ENCODE results near the gene MEMO1.

Gene MEMO1

GRCh38 chr2:31896293-31896692 lies 114.5 kb downstream of the MEMO1 start:
- Histone ChIP-seq H3K4me3 (ENCODE audit: insufficient read depth, low read depth, low read length, poor library complexity, severe bottlenecking) (no peak overlapping the region), H3K36me3 (ENCODE audit: control insufficient read depth, insufficient read depth, low read length) (peaks cover 13% of the 10 kb centered on the region)
- no peak for DNase-seq

DNA sequence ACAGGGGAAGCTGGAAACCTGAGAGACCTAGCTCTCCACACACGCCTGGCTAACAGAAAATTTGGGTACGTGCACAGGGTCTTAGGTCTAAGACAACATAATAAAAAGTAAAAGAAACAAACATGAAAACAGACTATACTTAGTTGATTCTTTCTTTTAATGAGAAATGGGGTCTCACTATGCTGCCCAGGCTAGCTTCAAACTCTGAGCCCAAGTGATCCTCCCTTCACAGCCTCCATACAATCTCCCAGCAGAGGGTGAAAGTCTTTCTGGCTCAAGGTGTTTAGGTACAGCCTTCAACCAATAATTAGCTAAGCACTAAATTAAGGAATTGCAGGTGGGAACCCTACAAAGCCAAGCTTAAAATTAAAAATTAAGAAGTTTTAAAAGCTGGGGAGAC lies 116.2 kb downstream of the MEMO1 start:
- Histone ChIP-seq H3K4me3 (ENCODE audit: insufficient read depth, low read depth, low read length, poor library complexity, severe bottlenecking) (no peak overlapping the region), H3K4me1 (ENCODE audit: control insufficient read depth, insufficient read depth, low read length, poor library complexity, severe bottlenecking) (no peaks in the 10 kb centered on the region), H3K9me3 (ENCODE audit: control insufficient read depth, low read length) (no peaks in the 10 kb centered on the region), H3K36me3 (ENCODE audit: control insufficient read depth, insufficient read depth, low read length) (peaks cover 13% of the 10 kb centered on the region), H3K27ac (ENCODE audit: insufficient read depth, low read length, poor library complexity, severe bottlenecking) (no peak overlapping the region), H3K27me3 (replicated peaks; ENCODE audit: control insufficient read depth, insufficient read depth, low read length, poor library complexity, severe bottlenecking) (no peaks in the 10 kb centered on the region)
- no peak for DNase-seq

More at GRCh38 chr2:31896293-31896692, 114.5 kb downstream of the MEMO1 start:
- no peaks in the 10 kb centered on the region for H3K4me1 ChIP-seq (ENCODE audit: control insufficient read depth, insufficient read depth, low read length, poor library complexity, severe bottlenecking)
- no peak overlapping the region for H3K27ac ChIP-seq (ENCODE audit: insufficient read depth, low read length, poor library complexity, severe bottlenecking)
- H3K27me3 ChIP-seq (replicated peaks; ENCODE audit: control insufficient read depth, insufficient read depth, low read length, poor library complexity, severe bottlenecking), result no peaks in the 10 kb centered on the region
- H3K9me3 ChIP-seq (ENCODE audit: control insufficient read depth, low read length), result no peaks in the 10 kb centered on the region

DNA sequence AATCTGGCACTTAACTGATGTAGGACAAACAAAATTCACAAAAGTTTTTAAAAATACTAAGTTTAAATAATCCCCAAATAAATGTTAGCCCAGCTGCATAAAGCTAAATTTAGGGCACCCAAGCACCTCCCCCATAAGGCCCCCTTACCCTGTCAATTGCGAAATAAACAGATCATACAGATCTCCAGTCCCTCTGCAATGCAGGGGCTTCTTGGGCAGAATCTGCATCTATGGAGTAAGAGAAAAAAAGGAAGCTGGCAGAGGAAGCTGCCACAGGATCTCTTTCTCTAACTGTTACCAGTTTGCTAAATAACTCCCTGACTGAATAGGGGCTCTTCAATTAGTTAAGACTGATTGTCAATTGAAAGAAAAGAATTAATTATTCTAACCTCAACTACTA lies 117.7 kb downstream of the MEMO1 start:
- Histone ChIP-seq H3K4me1 (ENCODE audit: control insufficient read depth, insufficient read depth, low read length, poor library complexity, severe bottlenecking) (no peaks in the 10 kb centered on the region), H3K27me3 (replicated peaks; ENCODE audit: control insufficient read depth, insufficient read depth, low read length, poor library complexity, severe bottlenecking) (no peaks in the 10 kb centered on the region), H3K27ac (ENCODE audit: insufficient read depth, low read length, poor library complexity, severe bottlenecking) (no peak overlapping the region), H3K36me3 (ENCODE audit: control insufficient read depth, insufficient read depth, low read length) (peaks cover 15% of the 10 kb centered on the region), H3K4me3 (ENCODE audit: insufficient read depth, low read depth, low read length, poor library complexity, severe bottlenecking) (no peak overlapping the region), H3K9me3 (ENCODE audit: control insufficient read depth, low read length) (no peaks in the 10 kb centered on the region)
- no peak for DNase-seq

GRCh38 chr2:31889044-31889443 lies 121.8 kb downstream of the MEMO1 start:
- Histone ChIP-seq H3K4me3 (ENCODE audit: insufficient read depth, low read depth, low read length, poor library complexity, severe bottlenecking) (no peak overlapping the region), H3K4me1 (ENCODE audit: control insufficient read depth, insufficient read depth, low read length, poor library complexity, severe bottlenecking) (no peaks in the 10 kb centered on the region), H3K36me3 (ENCODE audit: control insufficient read depth, insufficient read depth, low read length) (peaks cover 5% of the 10 kb centered on the region), H3K27ac (ENCODE audit: insufficient read depth, low read length, poor library complexity, severe bottlenecking) (no peak overlapping the region), H3K27me3 (replicated peaks; ENCODE audit: control insufficient read depth, insufficient read depth, low read length, poor library complexity, severe bottlenecking) (no peaks in the 10 kb centered on the region), H3K9me3 (ENCODE audit: control insufficient read depth, low read length) (no peaks in the 10 kb centered on the region)
- no peak for DNase-seq

DNA sequence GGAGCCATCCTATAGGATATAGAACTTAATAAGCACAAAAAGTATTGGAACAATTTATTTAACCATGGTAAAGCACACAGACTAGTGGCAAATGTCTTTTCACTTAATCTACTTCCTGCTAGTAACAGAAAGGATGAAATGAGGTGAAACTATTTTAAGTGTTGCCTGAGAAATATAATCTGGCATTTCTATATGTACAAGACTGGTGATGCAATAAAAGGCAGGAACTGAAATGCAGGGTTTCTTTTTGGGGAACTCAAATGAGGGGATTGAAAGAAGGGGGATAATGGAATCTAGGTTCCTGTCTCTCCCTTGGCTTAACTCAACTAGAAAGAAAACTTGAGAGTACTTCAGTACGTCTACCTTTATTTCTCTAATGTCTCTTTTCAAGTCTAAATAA lies 122.3 kb downstream of the MEMO1 start:
- Histone ChIP-seq H3K4me3 (ENCODE audit: insufficient read depth, low read depth, low read length, poor library complexity, severe bottlenecking) (no peak overlapping the region), H3K27me3 (replicated peaks; ENCODE audit: control insufficient read depth, insufficient read depth, low read length, poor library complexity, severe bottlenecking) (no peaks in the 10 kb centered on the region), H3K9me3 (ENCODE audit: control insufficient read depth, low read length) (no peaks in the 10 kb centered on the region), H3K4me1 (ENCODE audit: control insufficient read depth, insufficient read depth, low read length, poor library complexity, severe bottlenecking) (no peaks in the 10 kb centered on the region), H3K36me3 (ENCODE audit: control insufficient read depth, insufficient read depth, low read length) (peaks cover 5% of the 10 kb centered on the region), H3K27ac (ENCODE audit: insufficient read depth, low read length, poor library complexity, severe bottlenecking) (no peak overlapping the region)
- no peak for DNase-seq

DNA sequence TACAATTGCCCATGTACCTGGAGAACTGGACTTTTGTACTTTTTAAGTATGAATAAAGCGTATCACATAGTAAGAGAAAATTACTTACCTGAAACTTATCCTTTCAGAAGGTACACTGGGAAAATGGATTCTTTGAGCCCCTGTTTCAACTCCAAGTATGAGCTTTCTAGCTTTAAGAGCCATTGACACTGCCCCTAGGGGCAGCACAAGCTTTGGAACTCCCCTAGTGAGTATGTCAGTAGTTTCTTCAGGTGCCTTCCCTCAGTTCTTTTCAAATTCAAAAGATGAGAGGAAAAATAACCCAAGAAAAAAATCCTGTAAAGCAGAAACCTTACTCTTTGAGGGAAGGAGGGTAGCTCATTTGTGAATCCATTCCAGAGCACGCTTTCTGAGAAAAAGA lies 124.1 kb downstream of the MEMO1 start:
- Histone ChIP-seq H3K27ac (ENCODE audit: insufficient read depth, low read length, poor library complexity, severe bottlenecking) (no peak overlapping the region), H3K4me1 (ENCODE audit: control insufficient read depth, insufficient read depth, low read length, poor library complexity, severe bottlenecking) (no peaks in the 10 kb centered on the region), H3K9me3 (ENCODE audit: control insufficient read depth, low read length) (no peaks in the 10 kb centered on the region), H3K27me3 (replicated peaks; ENCODE audit: control insufficient read depth, insufficient read depth, low read length, poor library complexity, severe bottlenecking) (no peaks in the 10 kb centered on the region), H3K4me3 (ENCODE audit: insufficient read depth, low read depth, low read length, poor library complexity, severe bottlenecking) (no peak overlapping the region), H3K36me3 (ENCODE audit: control insufficient read depth, insufficient read depth, low read length) (peaks cover 5% of the 10 kb centered on the region)
- no peak for DNase-seq

- no peak overlapping the region for H3K4me3 ChIP-seq (ENCODE audit: insufficient read depth, low read depth, low read length, poor library complexity, severe bottlenecking)
- H3K36me3 ChIP-seq (ENCODE audit: control insufficient read depth, insufficient read depth, low read length), result no peaks in the 10 kb centered on the region
- no peaks in the 10 kb centered on the region for H3K4me1 ChIP-seq (ENCODE audit: control insufficient read depth, insufficient read depth, low read length, poor library complexity, severe bottlenecking)
- no peaks in the 10 kb centered on the region for H3K9me3 ChIP-seq (ENCODE audit: control insufficient read depth, low read length)
- no peaks in the 10 kb centered on the region for H3K27me3 ChIP-seq (replicated peaks; ENCODE audit: control insufficient read depth, insufficient read depth, low read length, poor library complexity, severe bottlenecking)
- DNase-seq, result no peak
- no peak overlapping the region for H3K27ac ChIP-seq (ENCODE audit: insufficient read depth, low read length, poor library complexity, severe bottlenecking)
These were observed 133.8 kb downstream of the MEMO1 start for GRCh38 chr2:31877008-31877407.

- Histone ChIP-seq H3K27ac (ENCODE audit: insufficient read depth, low read length, poor library complexity, severe bottlenecking) (no peak overlapping the region), H3K27me3 (replicated peaks; ENCODE audit: control insufficient read depth, insufficient read depth, low read length, poor library complexity, severe bottlenecking) (no peaks in the 10 kb centered on the region), H3K9me3 (ENCODE audit: control insufficient read depth, low read length) (no peaks in the 10 kb centered on the region), H3K4me1 (ENCODE audit: control insufficient read depth, insufficient read depth, low read length, poor library complexity, severe bottlenecking) (no peaks in the 10 kb centered on the region), H3K4me3 (ENCODE audit: insufficient read depth, low read depth, low read length, poor library complexity, severe bottlenecking) (no peak overlapping the region), H3K36me3 (ENCODE audit: control insufficient read depth, insufficient read depth, low read length) (no peaks in the 10 kb centered on the region)
- DNase-seq, result no peak
These were observed 136.7 kb downstream of the MEMO1 start for GRCh38 chr2:31874071-31874470.

DNA sequence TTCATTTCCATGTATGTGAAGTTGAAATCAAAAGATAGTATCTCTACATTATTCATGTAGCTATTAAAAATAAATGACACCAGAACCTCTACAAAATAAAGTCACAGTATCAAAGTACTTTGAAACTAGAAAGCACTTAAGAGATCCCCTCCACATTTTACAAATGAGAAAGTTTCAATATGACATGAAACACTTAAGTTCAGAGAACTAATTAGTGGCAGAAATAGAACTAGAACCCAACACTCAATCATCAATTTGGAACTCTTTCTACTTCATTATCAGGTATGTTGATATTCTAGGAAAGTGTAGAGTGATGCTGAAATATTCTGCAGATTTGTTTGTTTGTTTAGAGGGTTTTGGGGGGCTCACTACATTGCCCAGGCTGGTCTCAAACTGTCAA lies 145.6 kb downstream of the MEMO1 start:
- no peak overlapping the region for H3K4me3 ChIP-seq (ENCODE audit: insufficient read depth, low read depth, low read length, poor library complexity, severe bottlenecking)
- H3K4me1 ChIP-seq (ENCODE audit: control insufficient read depth, insufficient read depth, low read length, poor library complexity, severe bottlenecking), result no peaks in the 10 kb centered on the region
- no peak for DNase-seq
- H3K36me3 ChIP-seq (ENCODE audit: control insufficient read depth, insufficient read depth, low read length), result no peaks in the 10 kb centered on the region
- no peak overlapping the region for H3K27ac ChIP-seq (ENCODE audit: insufficient read depth, low read length, poor library complexity, severe bottlenecking)
- no peaks in the 10 kb centered on the region for H3K27me3 ChIP-seq (replicated peaks; ENCODE audit: control insufficient read depth, insufficient read depth, low read length, poor library complexity, severe bottlenecking)
- no peaks in the 10 kb centered on the region for H3K9me3 ChIP-seq (ENCODE audit: control insufficient read depth, low read length)

DNA sequence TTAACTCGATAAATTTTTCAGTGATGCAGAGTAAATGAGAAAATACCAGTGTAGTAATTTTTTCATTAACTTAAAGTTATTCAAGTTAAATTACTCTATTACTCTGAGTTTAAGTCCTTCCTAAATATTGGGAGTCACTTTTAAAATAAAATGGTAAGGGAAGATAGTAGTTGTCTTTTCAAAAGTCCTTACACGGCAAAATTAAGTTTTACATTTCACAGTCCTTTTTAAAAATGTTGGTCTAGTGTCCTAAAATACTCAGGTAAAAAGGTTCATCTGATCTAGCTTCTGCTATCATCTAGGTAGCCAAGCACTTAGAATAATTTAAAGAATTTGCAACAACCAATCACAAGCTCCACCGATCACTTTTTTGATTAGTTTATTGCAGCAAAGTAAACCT lies 146.9 kb downstream of the MEMO1 start:
- no peak overlapping the region for H3K4me3 ChIP-seq (ENCODE audit: insufficient read depth, low read depth, low read length, poor library complexity, severe bottlenecking)
- DNase-seq, result no peak
- no peaks in the 10 kb centered on the region for H3K9me3 ChIP-seq (ENCODE audit: control insufficient read depth, low read length)
- no peaks in the 10 kb centered on the region for H3K4me1 ChIP-seq (ENCODE audit: control insufficient read depth, insufficient read depth, low read length, poor library complexity, severe bottlenecking)
- H3K27me3 ChIP-seq (replicated peaks; ENCODE audit: control insufficient read depth, insufficient read depth, low read length, poor library complexity, severe bottlenecking), result no peaks in the 10 kb centered on the region
- H3K27ac ChIP-seq (ENCODE audit: insufficient read depth, low read length, poor library complexity, severe bottlenecking), result no peak overlapping the region
- no peaks in the 10 kb centered on the region for H3K36me3 ChIP-seq (ENCODE audit: control insufficient read depth, insufficient read depth, low read length)
